Esophagus muscularis mucosa (tissue), 4 donors: ENCODE results near the gene LCORL. TPM values are rescaled to one million over a fixed set of nuclear protein-coding genes. Genes with fewer than 3 reads are reported as not detected.

Source experiments
- DNase-seq: peaks from one replicate; pipeline ENCODE4 v3.0.0-alpha.2; 2017; ENCODE audit errors: extremely low spot score
- H3K27ac ChIP-seq, 4 donors: fragments of 200-600 bp; sonication (generic); replicated peaks in 1 of 4; 1 replicate in 3 of 4; 2 replicates in 1 of 4; pipeline ENCODE4 v1.5.1; 2016 to 2019; ENCODE audit warnings: mild to moderate bottlenecking in 1 of 4
- H3K27me3 ChIP-seq, 4 donors: fragments of 200-600 bp; sonication (generic); one replicate each; pipeline versions ENCODE4 v1.5.1 to v1.6.0; 2016 to 2019
- H3K36me3 ChIP-seq, 4 donors: fragments of 200-600 bp; sonication (generic); one replicate each; pipeline ENCODE4 v1.5.1; 2016 to 2019
- H3K4me1 ChIP-seq, 4 donors: fragments of 200-600 bp; sonication (generic); one replicate each; pipeline ENCODE4 v1.5.1; 2016 to 2019
- H3K4me3 ChIP-seq, 4 donors: fragments of 200-600 bp; sonication (generic); 1 replicate in 2 of 4; 2 replicates in 2 of 4; pipeline ENCODE4 v1.5.1; 2016 to 2019; ENCODE audit warnings: mild to moderate bottlenecking in 4 of 4, moderate library complexity in 1 of 4
- H3K9me3 ChIP-seq, 4 donors: fragments of 200-600 bp; sonication (generic); 1 replicate in 3 of 4; 2 replicates in 1 of 4; pipeline ENCODE4 v1.5.1; 2016 to 2019
- CTCF ChIP-seq, 3 experiments: fragments of 200-600 bp in 2 of 3; fragments of 450-650 bp in 1 of 3; sonication (generic) in 2 of 3; IDR thresholded peaks; one replicate each; pipeline ENCODE4 v1.5.1; 2017 to 2019; ENCODE audit warnings: antibody characterized with exemption in 3 of 3, mild to moderate bottlenecking in 2 of 3, moderate library complexity in 1 of 3
- EP300 ChIP-seq: sonication (generic); formaldehyde crosslinking; IDR thresholded peaks from one replicate; pipeline ENCODE4 v1.6.1; 2017; ENCODE audit warnings: antibody characterized with exemption
- POLR2A ChIP-seq: fragments of 450-650 bp; IDR thresholded peaks from one replicate; pipeline ENCODE4 v1.6.1; 2017; ENCODE audit warnings: antibody characterized with exemption, moderate library complexity, mild to moderate bottlenecking, low read depth
- POLR2AphosphoS5 ChIP-seq, 2 donors: sonication (generic); formaldehyde crosslinking; IDR thresholded peaks; one replicate each; pipeline ENCODE4 v1.6.1; 2017; ENCODE audit warnings: antibody characterized with exemption in 2 of 2
- WGBS: methylation state at CpG from one replicate; pipeline ENCODE4 v1.1.5; 2018; 5-methylcytosine and 5-hydroxymethylcytosine counted together
- intact Hi-C: fragments of 100-400 bp; cut with DNase I; formaldehyde crosslinking; loops from one replicate; pipeline ENCODE4 v1.15.1; 2023
- total RNA-seq, 4 donors: library from RNA; depleted of rRNA; stranded (reverse); fragments of >200 nt; gene quantifications; one replicate each; pipeline versions ENCODE4 v1.1.0 to v1.2.1, GENCODE V29; 2016

Gene LCORL
- 10 to 100 TPM in 2 of 4 donors, 1 to 10 TPM in 2; 7.6 to 14.1 (median 11.5) TPM for total RNA-seq

- Histone ChIP-seq H3K9me3 (no peaks in the 10 kb centered on the region), H3K36me3 (no peaks in the 10 kb centered on the region), H3K27ac (peak within 1 kb of the TSS; percentile 93 to 98 (median 95)), H3K4me3 (peak within 1 kb of the TSS; percentile 86 to 89 (median 88)), H3K4me1 (peaks cover 10 to 23% (median 18%) of the 10 kb centered on the region in 4 donors), H3K27me3 (no peaks in the 10 kb centered on the region)
- TF ChIP-seq POLR2AphosphoS5 (IDR thresholded peaks at IDR 0.05) (peak; percentile 64 to 71), POLR2A (no peak)
- peak; percentile 98 for DNase-seq
- intact Hi-C loops = loop anchor here (5.0 to 10.0 kb wide), 3 partner anchors 210 to 445 kb away; partner anchors contain the start of genes DCAF16, LAP3, MED28 and NCAPG
- under 1% methylated on average over 49 of the region's 71 CpGs for WGBS
These were observed at the start of gene LCORL for GRCh38 chr4:18021720-18022571. LCORL (minus strand) TSS chr4:18021755; CDS start chr4:18021751, 4 bp downstream.

- no peak for TF ChIP-seq CTCF (IDR thresholded peaks at IDR 0.05)
- TF ChIP-seq POLR2AphosphoS5 (IDR thresholded peaks at IDR 0.05) = no peak
- TF ChIP-seq EP300 = no peak
- no peak for TF ChIP-seq POLR2A
- no peak for DNase-seq
- WGBS = 63% methylated on average over 4 of the region's 4 CpGs
These were observed 48.3 kb upstream of the LCORL start for GRCh38 chr4:18069810-18070209.

GRCh38 chr4:18067031-18067430 lies 45.5 kb upstream of the LCORL start:
- Histone ChIP-seq H3K4me1 (no peaks in the 10 kb centered on the region), H3K27ac (no peak overlapping the region), H3K4me3 (no peak overlapping the region), H3K36me3 (no peaks in the 10 kb centered on the region), H3K9me3 (peaks cover 0 to 13% (median 8%) of the 10 kb centered on the region in 4 donors), H3K27me3 (no peaks in the 10 kb centered on the region)
- no peak for TF ChIP-seq POLR2A
- TF ChIP-seq CTCF (IDR thresholded peaks at IDR 0.05) = no peak
- no peak for TF ChIP-seq POLR2AphosphoS5 (IDR thresholded peaks at IDR 0.05)
- no peak for TF ChIP-seq EP300
- intact Hi-C loops = no loop called here
- 78% methylated on average over 2 of the region's 2 CpGs for WGBS
- DNase-seq = no peak

More at GRCh38 chr4:18069810-18070209, 48.3 kb upstream of the LCORL start:
- Histone ChIP-seq H3K27ac (no peak overlapping the region), H3K27me3 (no peaks in the 10 kb centered on the region), H3K4me1 (no peaks in the 10 kb centered on the region), H3K36me3 (no peaks in the 10 kb centered on the region), H3K9me3 (no peaks in the 10 kb centered on the region), H3K4me3 (no peak overlapping the region)
- intact Hi-C loops = no loop called here

- Histone ChIP-seq H3K9me3 (peaks cover 0 to 13% (median 8%) of the 10 kb centered on the region in 4 donors), H3K27me3 (no peaks in the 10 kb centered on the region), H3K36me3 (no peaks in the 10 kb centered on the region), H3K4me1 (no peaks in the 10 kb centered on the region), H3K27ac (no peak overlapping the region), H3K4me3 (no peak overlapping the region)
- TF ChIP-seq CTCF (IDR thresholded peaks at IDR 0.05) (no peak), EP300 (no peak)
- DNase-seq = no peak
- intact Hi-C loops = no loop called here
These were observed 41.5 kb upstream of the LCORL start for GRCh38 chr4:18063079-18063478.

GRCh38 chr4:18057821-18058533 lies 36.4 kb upstream of the LCORL start:
- intact Hi-C loops = no loop called here
- H3K27me3 ChIP-seq = no peaks in the 10 kb centered on the region
- no peaks in the 10 kb centered on the region for H3K36me3 ChIP-seq
- no peak for DNase-seq
- H3K4me3 ChIP-seq = peak overlapping the region in 1 of 4 donors; percentile 19
- no peak for TF ChIP-seq POLR2A
- no peak for TF ChIP-seq POLR2AphosphoS5 (IDR thresholded peaks at IDR 0.05)
- TF ChIP-seq EP300 = no peak
- WGBS = 80% methylated on average over 2 of the region's 2 CpGs
- H3K27ac ChIP-seq = no peak overlapping the region
- peaks cover 0 to 3% (median under 1%) of the 10 kb centered on the region in 4 donors for H3K9me3 ChIP-seq
- no peaks in the 10 kb centered on the region for H3K4me1 ChIP-seq
